HCT116 (cell line): ENCODE data around the gene DYNC2LI1. TPM values are rescaled to one million over a fixed set of nuclear protein-coding genes. Genes with fewer than 3 reads are reported as not detected.

Source experiments
- ATAC-seq: fragments of 200-7000 bp; cut with Tn5 transposase; 2 replicates; pipeline ENCODE4 v1.9.1; 2020; ENCODE audit warnings: mild to moderate bottlenecking, moderate library complexity
- BruUV-seq: library from RNA; stranded (reverse); fragments of 400-500 nt; replicated peaks from 2 replicates; lab custom pipeline; 2021; lab: Mats Ljungman, UMichigan
- CTCF ChIA-PET: fragments of 300-600 bp; sonication (Branson Sonifier 250); formaldehyde crosslinking; loops from one replicate; lab custom pipeline; 2021; ENCODE audit warnings: antibody characterized with exemption; lab: Charles Lee
- POLR2A ChIA-PET: fragments of 300-600, 350-600 bp; sonication (Branson Sonifier 250); formaldehyde crosslinking; loops from one replicate; lab custom pipeline; 2021; ENCODE audit warnings: antibody characterized with exemption; lab: Charles Lee
- RAD21 ChIA-PET, 2 experiments: fragments of 300-600 bp; sonication (Branson Sonifier 250); formaldehyde crosslinking; loops; one replicate each; lab custom pipeline; 2023; ENCODE audit warnings: low total read pairs in 2 of 2; ENCODE audit not compliant: uncharacterized antibody in 2 of 2, unreplicated experiment in 2 of 2, low non-redundant PET in 1 of 2; lab: Charles Lee
- DNase-seq: peaks from one replicate; pipeline ENCODE4 v3.0.0-alpha.2; 2010; ENCODE audit warnings: low read depth, low spot score
- H2AFZ ChIP-seq: fragments of 200-600 bp; shearing (Covaris generic), sonication (generic); 2 replicates; pipeline ENCODE4 v1.6.1; 2017; ENCODE audit warnings: low read depth, mixed run types, mixed read lengths, antibody characterized with exemption, low read length; ENCODE audit not compliant: poor library complexity, severe bottlenecking
- H3K27ac ChIP-seq: 2 replicates; pipeline ENCODE4 v1.5.1; 2012; ENCODE audit warnings: low read depth, low read length
- H3K27me3 ChIP-seq: fragments of 200-600 bp; sonication (generic); 2 replicates; pipeline ENCODE4 v1.6.1; 2016; ENCODE audit warnings: mixed run types, low read length, mixed read lengths; ENCODE audit not compliant: insufficient read depth
- H3K36me3 ChIP-seq, 2 experiments: fragments of 200-500 bp in 1 of 2; fragments of 200-600 bp in 1 of 2; sonication (Bioruptor generic) in 1 of 2; sonication (generic) in 1 of 2; 2 replicates each; pipeline versions ENCODE4 v1.5.1 to v1.6.1; 2014 to 2016; ENCODE audit warnings: low read length in 2 of 2, inconsistent platforms in 1 of 2, mixed read lengths in 1 of 2, mixed run types in 1 of 2; ENCODE audit not compliant: insufficient read depth in 2 of 2, control insufficient read depth in 1 of 2
- H3K4me1 ChIP-seq, 2 experiments: fragments of 200-600 bp in 1 of 2; sonication (generic) in 1 of 2; 2 replicates each; pipeline versions ENCODE4 v1.5.1 to v1.6.1; 2012 to 2017; ENCODE audit warnings: low read length in 2 of 2, inconsistent platforms in 1 of 2, mild to moderate bottlenecking in 1 of 2, mixed read lengths in 1 of 2, mixed run types in 1 of 2, moderate library complexity in 1 of 2; ENCODE audit not compliant: insufficient read depth in 2 of 2, control insufficient read depth in 1 of 2
- H3K4me2 ChIP-seq: fragments of 200-600 bp; sonication (generic); 2 replicates; pipeline ENCODE4 v1.6.1; 2017; ENCODE audit warnings: mixed run types, low read length, mixed read lengths
- H3K4me3 ChIP-seq, 2 experiments: fragments of 200-600 bp in 1 of 2; sonication (generic) in 1 of 2; replicated peaks in 1 of 2; 2 replicates each; pipeline ENCODE4 v1.5.1; 2011 to 2016; ENCODE audit warnings: low read length in 2 of 2, control low read depth in 1 of 2, low read depth in 1 of 2, mild to moderate bottlenecking in 1 of 2, mixed read lengths in 1 of 2, mixed run types in 1 of 2
- H3K79me2 ChIP-seq: fragments of 200-600 bp; sonication (generic); 2 replicates; pipeline ENCODE4 v1.6.1; 2017; ENCODE audit warnings: mild to moderate bottlenecking, mixed run types, low read length, moderate library complexity, mixed read lengths; ENCODE audit not compliant: insufficient read depth
- H3K9ac ChIP-seq: fragments of 200-600 bp; sonication (generic); 2 replicates; pipeline ENCODE4 v1.6.1; 2016; ENCODE audit warnings: low read length, mixed read lengths
- H3K9me2 ChIP-seq: fragments of 200-600 bp; sonication (generic), shearing (Covaris generic); 2 replicates; pipeline ENCODE4 v1.6.1; 2017; ENCODE audit warnings: mixed run types, mild to moderate bottlenecking, moderate library complexity; ENCODE audit not compliant: insufficient read depth
- H3K9me3 ChIP-seq, 2 experiments: fragments of 200-500 bp in 1 of 2; fragments of 200-600 bp in 1 of 2; sonication (Bioruptor generic) in 1 of 2; sonication (generic) in 1 of 2; 2 replicates each; pipeline ENCODE4 v1.6.1; 2014 to 2017; ENCODE audit warnings: low read length in 2 of 2, mixed read lengths in 2 of 2, inconsistent platforms in 1 of 2, low read depth in 1 of 2, mild to moderate bottlenecking in 1 of 2, mixed run types in 1 of 2, moderate library complexity in 1 of 2; ENCODE audit not compliant: control insufficient read depth in 1 of 2, insufficient read depth in 1 of 2
- H4K20me1 ChIP-seq: fragments of 200-600 bp; sonication (generic), shearing (Covaris generic); 2 replicates; pipeline ENCODE4 v1.6.1; 2017; ENCODE audit warnings: mixed run types, mild to moderate bottlenecking, moderate library complexity; ENCODE audit not compliant: insufficient read depth
- ATF3 ChIP-seq: IDR thresholded peaks from 2 replicates; pipeline ENCODE4 v1.6.1; 2012
- CBX3 ChIP-seq: IDR thresholded peaks from 2 replicates; pipeline ENCODE4 v1.6.1; 2012; ENCODE audit warnings: low read depth
- EZH2 ChIP-seq: fragments of 200-600 bp; sonication (generic); IDR thresholded peaks from 2 replicates; pipeline ENCODE4 v1.6.1; 2017; ENCODE audit warnings: antibody characterized with exemption, mixed run types
- EZH2phosphoT487 ChIP-seq: fragments of 200-600 bp; IDR thresholded peaks from 2 replicates; pipeline ENCODE4 v1.6.1; 2018; ENCODE audit warnings: antibody characterized with exemption, borderline replicate concordance
- FOSL1 ChIP-seq: IDR thresholded peaks from 2 replicates; pipeline ENCODE4 v1.6.1; 2012; ENCODE audit warnings: low read depth
- MAX ChIP-seq: IDR thresholded peaks from 2 replicates; pipeline ENCODE4 v1.6.1; 2012
- POLR2A ChIP-seq: IDR thresholded peaks from 2 replicates; pipeline ENCODE4 v1.7.0; 2011; ENCODE audit warnings: borderline replicate concordance; ENCODE audit not compliant: insufficient read depth, insufficient read length; ENCODE audit errors: extremely low read depth
- RAD21 ChIP-seq: IDR thresholded peaks from 2 replicates; pipeline ENCODE4 v1.6.1; 2012; ENCODE audit warnings: low read depth, mild to moderate bottlenecking
- REST ChIP-seq: IDR thresholded peaks from 2 replicates; pipeline ENCODE4 v1.6.1; 2012; ENCODE audit warnings: low read depth
- SIN3A ChIP-seq: IDR thresholded peaks from 2 replicates; pipeline ENCODE4 v1.6.1; 2012; ENCODE audit warnings: low read depth
- SRF ChIP-seq: IDR thresholded peaks from 2 replicates; pipeline ENCODE4 v1.6.1; 2012; ENCODE audit warnings: low read depth
- TCF7L2 ChIP-seq: IDR thresholded peaks from 2 replicates; pipeline ENCODE4 v1.7.0; 2011; ENCODE audit warnings: borderline replicate concordance, inconsistent platforms; ENCODE audit not compliant: insufficient read depth, insufficient read length; ENCODE audit errors: extremely low read depth
- YY1 ChIP-seq: IDR thresholded peaks from 2 replicates; pipeline ENCODE4 v1.6.1; 2011; ENCODE audit warnings: low read length, low read depth, moderate library complexity, mild to moderate bottlenecking; ENCODE audit not compliant: insufficient replicate concordance; ENCODE audit errors: extremely low read depth
- intact Hi-C: fragments of 100-400 bp; cut with micrococcal nuclease; formaldehyde crosslinking; loops from 2 replicates; pipeline ENCODE4 v1.10.0; 2022
- total RNA-seq: library from RNA; stranded (reverse); gene quantifications from one replicate; pipeline ENCODE4 v1.2.1, GENCODE V29; 2021; ENCODE audit not compliant: unreplicated experiment

The DYNC2LI1 gene
- total RNA-seq, 1 experiment from 2014 or later = 16.7 TPM

- no peak for TF ChIP-seq REST
Observed at GRCh38 chr2:43774617-43775016, 778 bp downstream of the DYNC2LI1 start (continued).

- no peak overlapping the region for H2AFZ ChIP-seq
- DNase-seq (no peak), ATAC-seq (no peak)
- H3K4me3 ChIP-seq = no peak overlapping the region
- BruUV-seq = no TSS peak
- H3K36me3 ChIP-seq = no peaks in the 10 kb centered on the region
- peaks cover 2 to 6% of the 10 kb centered on the region in 2 experiments; a peak in 1 of 4 replicates for H3K4me1 ChIP-seq
- H4K20me1 ChIP-seq = no peaks in the 10 kb centered on the region
- no peaks in the 10 kb centered on the region for H3K27me3 ChIP-seq
- H3K9me3 ChIP-seq = no peaks in the 10 kb centered on the region
- no peak overlapping the region for H3K27ac ChIP-seq
- H3K9me2 ChIP-seq = no peaks in the 10 kb centered on the region
- intact Hi-C loops = no loop called here
- TF ChIP-seq MAX = no peak
- TF ChIP-seq FOSL1 = no peak
- no peak for TF ChIP-seq ATF3
- no peak for TF ChIP-seq TCF7L2
- TF ChIP-seq REST = no peak
- no peak for TF ChIP-seq SIN3A
- no peak for TF ChIP-seq POLR2A
- no peak for TF ChIP-seq EZH2
- no peak for TF ChIP-seq SRF
- no peak for TF ChIP-seq EZH2phosphoT487
- TF ChIP-seq RAD21 = no peak
- TF ChIP-seq CBX3 = no peak
- no peak for TF ChIP-seq YY1
- ChIA-PET CTCF (no interaction called here), POLR2A (no interaction called here), RAD21 (no interaction called here)
- H3K4me2 ChIP-seq = no peak overlapping the region
- H3K79me2 ChIP-seq = no peaks in the 10 kb centered on the region
- no peak overlapping the region for H3K9ac ChIP-seq
Observed at GRCh38 chr2:43776324-43776723, 2.5 kb downstream of the DYNC2LI1 start.
